ENCODE measurements around the gene SDR42E1. TPM values are rescaled to one million over a fixed set of nuclear protein-coding genes. Genes with fewer than 3 reads are reported as not detected.

Gene SDR42E1
- total and polyA plus RNA-seq, 9 of the 15 experiments (the other 6 are each of a cell fraction or from before 2014, with no cell fraction given): 0.13 to 1.3 (median 0.42) TPM

GRCh38 chr16:81967358-81967757, 43.9 kb downstream of the SDR42E1 start:
- Histone ChIP-seq H4K20me1 (replicated peaks; ENCODE audit: control insufficient read depth, insufficient read depth, low read length) (0 out of 2 replicates have a peak, but pooled peaks cover 4% of the 10 kb centered on the region), H3K79me2 (ENCODE audit: control insufficient read depth, insufficient read depth, low read length) (no peaks in the 10 kb centered on the region), H3K9me3 (replicated peaks; ENCODE audit: control insufficient read depth, insufficient read depth, low read depth, low read length) (no peaks in the 10 kb centered on the region), H3K4me2 (ENCODE audit: insufficient read depth, low read length) (no peak overlapping the region), H3K36me3 (ENCODE audit: control insufficient read depth, insufficient read depth, low read length) (no peaks in the 10 kb centered on the region), H3K9ac (ENCODE audit: insufficient read depth in 1 of 2, low read depth in 2 of 2, low read length in 2 of 2) (no peak overlapping the region), H2AFZ (ENCODE audit: low read depth, low read length) (no peak overlapping the region), H3K4me1 (replicated peaks in 1 of 2; ENCODE audit: control insufficient read depth in 2 of 2, insufficient read depth in 2 of 2, low read length in 2 of 2) (no peaks in the 10 kb centered on the region), H3K27ac (ENCODE audit: extremely low read depth, low read depth, low read length) (no peak overlapping the region), H3K4me3 (no peak overlapping the region), H3K27me3 (ENCODE audit: control insufficient read depth in 2 of 2, insufficient read depth in 2 of 2, low read length in 2 of 2) (peaks cover 0 to 14% of the 10 kb centered on the region in 2 experiments; a peak in 2 of 5 replicates), H3K9me1 (ENCODE audit: control insufficient read depth, insufficient read depth, low read length) (no peaks in the 10 kb centered on the region)
- FAIRE-seq: no peak
- ATAC-seq: no peak
- in situ Hi-C loops (cut with MboI): no loop called here
- TF ChIP-seq ETV6 (IDR thresholded peaks at IDR 0.05; ENCODE audit: borderline replicate concordance in 1 of 2, low read depth in 2 of 2, low read length in 1 of 2): no peak
- no peak for TF ChIP-seq ETV6 (CRISPR knock-in tag; IDR thresholded peaks at IDR 0.05; ENCODE audit: borderline replicate concordance)
- no peak for TF ChIP-seq HNRNPK (IDR thresholded peaks at IDR 0.05; ENCODE audit: low read depth, low read length, poor library complexity, severe bottlenecking)
- no peak for TF ChIP-seq XRCC4 (IDR thresholded peaks at IDR 0.05; ENCODE audit: extremely low read depth, insufficient read depth, insufficient read length)
- no peak for TF ChIP-seq E2F4 (CRISPR knock-in tag; IDR thresholded peaks at IDR 0.05; ENCODE audit: low read depth)
- no peak for TF ChIP-seq CTBP1 (IDR thresholded peaks at IDR 0.05; ENCODE audit: borderline replicate concordance)
- TF ChIP-seq ZNF592 (IDR thresholded peaks at IDR 0.05): no peak
- no peak for TF ChIP-seq ZNF589 (CRISPR knock-in tag; IDR thresholded peaks at IDR 0.05; ENCODE audit: low read depth)
- TF ChIP-seq ZNF764 (CRISPR knock-in tag; IDR thresholded peaks at IDR 0.05; ENCODE audit: low read depth): no peak
- TF ChIP-seq DNMT1 (IDR thresholded peaks at IDR 0.05): no peak
- TF ChIP-seq MTA2 (IDR thresholded peaks at IDR 0.05; ENCODE audit: low read depth): no peak
- TF ChIP-seq JUN (IDR thresholded peaks at IDR 0.05; ENCODE audit: borderline replicate concordance, low read depth, low read length): no peak
- TF ChIP-seq JUN (CRISPR knock-in tag; IDR thresholded peaks at IDR 0.05; ENCODE audit: borderline replicate concordance): no peak
- no peak for TF ChIP-seq KLF10 (CRISPR knock-in tag; IDR thresholded peaks at IDR 0.05)
- ChIA-PET CTCF (ENCODE audit: low intra/inter-chr PET ratio) (no interaction called here), POLR2A (no interaction called here)
- intact Hi-C loops (cut with micrococcal nuclease): no loop called here
- no peak for DNase-seq (ENCODE audit: extremely low read depth in 1 of 4, low spot score in 3 of 4)
- 1% methylated on average over 5 of the region's 5 CpGs for WGBS (ENCODE audit: insufficient coverage, low coverage, missing lambda C conversion rate)
- BruUV-seq (replicated peaks): no TSS peak
